ENCODE measurements around the gene CACNA2D3.

CACNA2D3 gene

GRCh38 chr3:55012091-55012490 is 889.7 kb downstream of the CACNA2D3 start:
- no peak for TF ChIP-seq CTCF (IDR thresholded peaks at IDR 0.05)

DNA sequence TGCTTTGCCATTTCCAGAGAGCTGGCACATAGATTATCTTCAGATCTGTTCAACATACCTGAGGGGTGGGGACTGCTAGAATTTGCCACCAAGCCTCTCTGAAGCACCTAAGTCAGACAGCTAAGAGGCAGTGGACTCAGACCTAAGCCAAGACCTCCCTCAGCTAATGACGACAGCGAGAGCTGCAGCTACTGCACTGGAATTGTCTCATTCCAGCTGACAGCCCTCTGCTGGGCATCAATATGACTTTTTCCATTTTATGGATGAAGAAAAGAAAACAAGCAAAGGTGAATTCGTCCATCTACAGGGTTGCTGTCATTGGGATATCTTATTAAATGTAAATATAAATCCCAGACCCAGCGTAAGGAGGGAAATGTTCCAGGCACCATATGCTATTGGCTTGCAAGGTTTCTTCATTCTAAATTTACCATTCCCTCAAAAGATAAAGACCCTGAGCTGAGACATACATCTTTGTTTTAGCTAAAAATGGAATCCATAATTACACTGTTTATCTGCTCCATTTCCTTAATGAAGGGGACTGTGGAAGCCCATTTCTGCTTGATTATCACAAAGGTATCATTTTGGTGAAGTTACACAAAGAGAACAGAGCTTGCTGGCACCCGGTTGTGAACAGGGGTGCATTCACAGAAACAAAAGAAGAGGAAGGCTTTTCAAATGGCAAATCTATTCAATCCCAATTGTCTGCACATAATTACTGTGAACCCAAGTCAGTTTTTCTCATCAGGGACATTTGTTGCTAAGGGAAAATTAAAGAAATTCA is 891.0 kb downstream of the CACNA2D3 start:
- TF ChIP-seq CTCF (IDR thresholded peaks at IDR 0.05): peak; percentile 14; the same call in 1 of the 2 replicates

DNA sequence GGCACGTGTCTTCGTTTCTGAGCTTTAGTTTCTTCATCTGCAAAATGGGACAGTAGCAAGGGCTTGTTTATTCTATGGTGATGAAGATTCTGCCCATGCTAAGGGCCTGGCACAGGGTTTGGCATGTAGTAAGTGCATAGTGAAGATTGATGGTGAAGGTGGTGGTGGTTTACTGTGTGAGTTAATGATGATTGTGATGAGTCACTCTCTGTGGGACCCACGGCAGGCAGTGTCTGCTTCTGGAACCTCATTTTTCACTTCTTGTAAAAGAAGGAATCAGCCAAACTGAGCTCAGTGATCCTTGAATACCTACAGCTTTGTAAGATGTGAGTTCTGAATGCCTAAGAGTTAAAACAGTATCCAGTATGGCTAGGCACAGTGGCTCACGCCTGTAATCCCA is 891.7 kb downstream of the CACNA2D3 start:
- TF ChIP-seq CTCF (IDR thresholded peaks at IDR 0.05): no peak

DNA sequence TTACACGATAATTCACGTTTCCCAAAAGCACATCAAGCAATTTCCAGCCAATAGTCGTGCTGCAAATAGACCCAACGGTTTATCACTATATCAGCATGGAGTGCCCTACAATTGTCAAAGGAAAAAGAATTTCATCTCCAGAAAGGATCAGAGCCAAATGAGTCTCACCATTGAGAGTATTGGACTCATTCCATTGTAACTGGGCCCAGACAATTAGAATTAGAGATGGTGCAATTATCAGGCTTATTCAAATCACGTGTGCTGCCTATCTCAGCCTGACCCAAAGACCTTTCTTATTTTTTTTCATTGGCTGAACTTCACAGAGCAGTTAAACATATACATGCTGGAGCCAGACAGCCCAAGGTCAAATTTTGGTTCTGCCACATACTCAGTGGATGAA is 892.6 kb downstream of the CACNA2D3 start:
- no peak for TF ChIP-seq CTCF (IDR thresholded peaks at IDR 0.05)

GRCh38 chr3:55017876-55018275 is 895.5 kb downstream of the CACNA2D3 start:
- no peak for TF ChIP-seq CTCF (IDR thresholded peaks at IDR 0.05)

- TF ChIP-seq CTCF (IDR thresholded peaks at IDR 0.05): no peak
These were observed 908.6 kb downstream of the CACNA2D3 start for GRCh38 chr3:55030938-55031337.

GRCh38 chr3:55036883-55037577 is 914.7 kb downstream of the CACNA2D3 start:
- no peak for TF ChIP-seq CTCF (IDR thresholded peaks at IDR 0.05)

All from LNCAP (cell line).